Measurements from ENCODE around the gene HOXC10.

HOXC10 gene

DNA sequence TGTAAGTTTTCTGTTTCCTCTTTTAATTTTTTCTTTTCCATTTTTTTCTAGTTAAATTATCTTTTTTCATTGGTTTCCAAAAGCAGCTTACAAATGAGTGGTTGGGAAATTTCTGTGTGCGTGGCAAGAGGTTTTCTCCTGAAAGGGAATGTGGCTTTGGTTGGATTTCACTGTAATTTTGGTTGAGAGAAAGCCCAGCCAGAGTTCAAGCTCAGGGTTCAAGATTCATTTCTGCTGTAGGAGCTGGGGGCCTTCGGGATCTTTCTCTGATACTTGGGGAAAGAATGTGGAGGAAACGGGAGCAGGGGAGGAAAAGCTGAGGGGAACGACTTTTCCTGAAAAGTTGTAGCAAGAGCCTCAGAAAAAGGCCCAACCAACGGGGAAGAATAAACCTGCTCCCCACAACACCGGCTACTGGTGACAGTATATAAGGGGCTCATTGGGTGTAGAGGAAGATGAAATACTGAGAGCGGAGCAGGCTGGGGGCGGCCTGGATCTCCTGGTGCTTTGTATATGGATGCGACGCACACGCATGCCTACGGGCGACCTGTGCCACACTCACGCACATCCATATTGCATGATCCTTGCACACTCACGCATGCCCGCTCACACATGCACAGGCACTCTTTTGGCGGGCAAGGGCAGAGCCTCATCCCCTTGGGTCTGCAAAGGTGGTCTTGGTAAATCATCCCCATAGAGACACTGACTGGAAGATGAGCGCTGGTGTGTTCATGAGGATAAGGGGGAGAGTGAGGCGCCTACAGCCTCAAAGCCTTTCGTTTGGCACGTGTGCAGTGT lies 1.9 kb downstream of the HOXC10 start:
- H3K4me2 ChIP-seq, result no peak overlapping the region
- H2AFZ ChIP-seq (ENCODE audit: low read depth), result no peak overlapping the region
- no peaks in the 10 kb centered on the region for H3K36me3 ChIP-seq (ENCODE audit: insufficient read depth)
- TF ChIP-seq, protein P1, sequence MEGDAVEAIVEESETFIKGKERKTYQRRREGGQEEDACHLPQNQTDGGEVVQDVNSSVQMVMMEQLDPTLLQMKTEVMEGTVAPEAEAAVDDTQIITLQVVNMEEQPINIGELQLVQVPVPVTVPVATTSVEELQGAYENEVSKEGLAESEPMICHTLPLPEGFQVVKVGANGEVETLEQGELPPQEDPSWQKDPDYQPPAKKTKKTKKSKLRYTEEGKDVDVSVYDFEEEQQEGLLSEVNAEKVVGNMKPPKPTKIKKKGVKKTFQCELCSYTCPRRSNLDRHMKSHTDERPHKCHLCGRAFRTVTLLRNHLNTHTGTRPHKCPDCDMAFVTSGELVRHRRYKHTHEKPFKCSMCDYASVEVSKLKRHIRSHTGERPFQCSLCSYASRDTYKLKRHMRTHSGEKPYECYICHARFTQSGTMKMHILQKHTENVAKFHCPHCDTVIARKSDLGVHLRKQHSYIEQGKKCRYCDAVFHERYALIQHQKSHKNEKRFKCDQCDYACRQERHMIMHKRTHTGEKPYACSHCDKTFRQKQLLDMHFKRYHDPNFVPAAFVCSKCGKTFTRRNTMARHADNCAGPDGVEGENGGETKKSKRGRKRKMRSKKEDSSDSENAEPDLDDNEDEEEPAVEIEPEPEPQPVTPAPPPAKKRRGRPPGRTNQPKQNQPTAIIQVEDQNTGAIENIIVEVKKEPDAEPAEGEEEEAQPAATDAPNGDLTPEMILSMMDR (conservative IDR thresholded peaks at IDR 0.05; ENCODE audit: low read depth, low read length), result no peak
- H3K79me2 ChIP-seq (ENCODE audit: insufficient read depth, low read depth), result no peaks in the 10 kb centered on the region
- no peak overlapping the region for H3K4me3 ChIP-seq (IDR thresholded peaks at IDR 0.05; ENCODE audit: insufficient read depth, low read depth, low read length)
- no peak overlapping the region for H3K27ac ChIP-seq
- H3K9ac ChIP-seq, result no peak overlapping the region
- no peaks in the 10 kb centered on the region for H4K20me1 ChIP-seq (ENCODE audit: insufficient read depth)
- peaks cover 98% of the 10 kb centered on the region for H3K27me3 ChIP-seq (ENCODE audit: insufficient read depth, low read depth)
- peaks cover 23% of the 10 kb centered on the region for H3K4me1 ChIP-seq (ENCODE audit: low read depth, poor library complexity, severe bottlenecking)

DNA sequence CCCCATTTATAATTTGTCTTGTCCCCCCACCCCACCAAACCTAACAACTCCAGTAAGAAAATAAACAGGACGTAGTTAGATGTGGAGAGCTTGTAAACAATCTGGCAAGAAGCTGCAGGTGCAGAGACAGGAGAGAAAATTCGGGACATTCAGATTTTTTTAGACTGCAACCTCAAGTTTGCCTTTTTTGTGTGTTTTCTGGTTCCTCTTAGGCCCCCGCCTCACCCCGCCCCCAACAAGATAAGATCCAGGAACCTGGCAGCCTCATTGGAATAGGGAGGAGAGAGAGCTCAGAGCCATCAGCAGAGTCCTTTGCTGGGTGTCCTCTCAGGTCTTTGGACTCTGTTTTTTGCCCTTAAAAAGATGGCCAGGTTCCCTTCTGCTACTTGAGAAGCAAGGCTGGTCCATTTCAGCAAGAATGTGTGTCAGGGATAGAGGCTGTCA lies 2.9 kb downstream of the HOXC10 start:
- Histone ChIP-seq H2AFZ (ENCODE audit: low read depth) (no peak overlapping the region), H3K36me3 (ENCODE audit: insufficient read depth) (no peaks in the 10 kb centered on the region), H3K27me3 (ENCODE audit: insufficient read depth, low read depth) (peaks cover 98% of the 10 kb centered on the region), H3K27ac (no peak overlapping the region), H3K4me3 (IDR thresholded peaks at IDR 0.05; ENCODE audit: insufficient read depth, low read depth, low read length) (no peak overlapping the region), H3K9ac (no peak overlapping the region), H3K4me2 (no peak overlapping the region), H4K20me1 (ENCODE audit: insufficient read depth) (no peaks in the 10 kb centered on the region), H3K79me2 (ENCODE audit: insufficient read depth, low read depth) (no peaks in the 10 kb centered on the region), H3K4me1 (ENCODE audit: low read depth, poor library complexity, severe bottlenecking) (peaks cover 32% of the 10 kb centered on the region)
- TF ChIP-seq, protein P1 (conservative IDR thresholded peaks at IDR 0.05; ENCODE audit: low read depth, low read length), result peak; percentile 20; the same call in 1 of the 2 replicates

DNA sequence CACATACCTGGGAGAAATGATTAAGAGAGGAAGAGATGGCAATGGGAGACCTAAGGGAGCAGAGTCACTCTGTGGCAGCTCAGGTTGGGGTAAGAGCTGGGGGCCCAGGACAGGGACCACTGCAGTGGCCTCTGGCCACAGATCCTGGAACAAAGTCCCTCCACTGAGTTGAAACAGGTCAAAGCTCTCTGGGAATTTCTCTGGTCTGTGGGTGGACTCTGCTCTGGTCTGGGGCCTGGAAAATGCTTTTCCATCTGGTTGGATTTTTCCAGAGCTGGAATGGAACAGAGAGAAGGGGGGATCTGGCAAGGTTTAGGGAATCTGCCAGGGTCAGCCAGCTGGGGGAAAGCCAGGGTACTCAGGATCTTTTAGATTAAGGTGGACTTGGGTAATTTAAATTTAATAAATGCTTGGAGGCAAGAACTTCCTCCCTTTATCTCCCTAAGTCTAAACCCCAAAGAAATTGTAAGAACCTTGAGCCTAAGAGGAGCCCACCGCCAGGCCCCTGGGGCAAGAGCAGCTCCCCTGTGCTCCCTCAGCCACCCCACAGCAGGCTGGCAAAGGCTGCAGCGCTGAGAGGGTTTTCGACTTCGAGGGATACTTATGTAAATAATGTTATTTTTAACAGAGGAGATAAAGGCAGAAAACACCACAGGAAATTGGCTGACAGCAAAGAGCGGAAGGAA lies 3.7 kb downstream of the HOXC10 start:
- no peaks in the 10 kb centered on the region for H3K79me2 ChIP-seq (ENCODE audit: insufficient read depth, low read depth)
- peak overlapping the region; percentile 0; the same call in 1 of the 2 replicates for H2AFZ ChIP-seq (ENCODE audit: low read depth)
- peaks cover 98% of the 10 kb centered on the region for H3K27me3 ChIP-seq (ENCODE audit: insufficient read depth, low read depth)
- H3K4me2 ChIP-seq, result peak overlapping the region; percentile 58
- peaks cover 35% of the 10 kb centered on the region for H3K4me1 ChIP-seq (ENCODE audit: low read depth, poor library complexity, severe bottlenecking)
- H3K36me3 ChIP-seq (ENCODE audit: insufficient read depth), result no peaks in the 10 kb centered on the region
- H3K4me3 ChIP-seq (IDR thresholded peaks at IDR 0.05; ENCODE audit: insufficient read depth, low read depth, low read length), result no peak overlapping the region
- TF ChIP-seq, protein P1 (conservative IDR thresholded peaks at IDR 0.05; ENCODE audit: low read depth, low read length), result no peak
- H3K27ac ChIP-seq, result no peak overlapping the region
- no peaks in the 10 kb centered on the region for H4K20me1 ChIP-seq (ENCODE audit: insufficient read depth)
- H3K9ac ChIP-seq, result no peak overlapping the region

DNA sequence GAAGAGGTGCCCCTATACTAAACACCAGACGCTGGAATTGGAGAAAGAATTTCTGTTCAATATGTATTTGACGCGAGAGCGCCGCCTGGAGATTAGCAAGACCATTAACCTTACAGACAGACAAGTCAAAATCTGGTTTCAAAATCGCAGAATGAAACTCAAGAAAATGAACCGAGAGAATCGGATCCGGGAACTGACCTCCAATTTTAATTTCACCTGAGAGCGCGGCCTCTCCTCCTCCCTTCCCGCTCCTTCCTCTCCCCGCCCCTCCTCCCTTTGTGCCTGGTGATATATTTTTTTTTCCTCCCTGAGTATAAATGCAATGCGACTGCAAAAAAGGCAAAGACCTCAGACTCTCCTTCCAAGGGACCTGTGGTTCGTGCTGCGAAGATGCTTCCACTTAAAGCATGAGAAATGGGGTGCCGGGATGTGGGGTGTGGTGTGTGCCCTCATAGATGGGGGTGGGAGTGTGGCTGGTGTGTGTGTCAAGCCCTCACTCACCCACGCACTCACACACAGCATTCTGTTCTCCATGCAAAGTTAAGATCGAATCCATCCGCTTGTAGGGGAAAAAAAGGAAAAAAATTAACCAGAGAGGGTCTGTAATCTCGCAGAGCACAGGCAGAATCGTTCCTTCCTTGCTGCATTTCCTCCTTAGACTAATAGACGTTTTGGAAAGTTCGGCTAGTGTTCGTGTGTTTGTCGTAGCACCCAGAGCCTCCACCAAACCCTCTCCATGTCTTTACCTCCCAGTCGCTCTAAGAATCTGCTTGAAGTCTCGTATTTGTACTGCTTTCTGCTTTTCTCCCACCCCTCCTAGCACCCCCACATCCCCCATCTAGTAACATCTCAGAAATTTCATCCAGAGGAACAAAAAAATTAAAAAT lies 4.5 kb downstream of the HOXC10 start:
- Histone ChIP-seq H3K36me3 (ENCODE audit: insufficient read depth) (no peaks in the 10 kb centered on the region), H3K9ac (no peak overlapping the region), H3K4me1 (ENCODE audit: low read depth, poor library complexity, severe bottlenecking) (peaks cover 35% of the 10 kb centered on the region), H3K27ac (no peak overlapping the region), H3K4me3 (IDR thresholded peaks at IDR 0.05; ENCODE audit: insufficient read depth, low read depth, low read length) (no peak overlapping the region), H3K79me2 (ENCODE audit: insufficient read depth, low read depth) (no peaks in the 10 kb centered on the region), H2AFZ (ENCODE audit: low read depth) (peak overlapping the region; percentile 0; the same call in 1 of the 2 replicates), H4K20me1 (ENCODE audit: insufficient read depth) (no peaks in the 10 kb centered on the region), H3K4me2 (peak overlapping the region; percentile 58), H3K27me3 (ENCODE audit: insufficient read depth, low read depth) (peaks cover 98% of the 10 kb centered on the region)
- TF ChIP-seq, protein P1 (conservative IDR thresholded peaks at IDR 0.05; ENCODE audit: low read depth, low read length), result peak; percentile 98

Measured in KMS-11 (cell line).